GM21737 (cell line): Measurements from ENCODE around the gene ICAM3.
"Not testable (repeated sequence)": the region's sequence is repeated elsewhere in the genome, so short reads cannot be mapped to it uniquely, and the experiment has no call there.

ENCODE experiments used
- ATAC-seq: cut with Tn5 transposase; IDR thresholded peaks from one replicate; pipeline ENCODE4 v1.9.1; 2021; ENCODE audit warnings: mild to moderate bottlenecking, moderate library complexity; ENCODE audit not compliant: unreplicated experiment

Gene ICAM3

GRCh38 chr19:10352764-10353671 is 13.6 kb upstream of the ICAM3 start:
- ATAC-seq = no peak

- ATAC-seq = no peak
These were observed 7.1 kb upstream of the ICAM3 start for GRCh38 chr19:10346509-10346908.

GRCh38 chr19:10344780-10345179 is 5.4 kb upstream of the ICAM3 start:
- ATAC-seq = no peak

GRCh38 chr19:10343495-10343894 is 4.1 kb upstream of the ICAM3 start:
- ATAC-seq = no peak

GRCh38 chr19:10339977-10340376 is 553 bp upstream of the ICAM3 start:
- no peak for ATAC-seq

GRCh38 chr19:10338940-10339339 is 484 bp downstream of the ICAM3 start:
- no peak for ATAC-seq

- ATAC-seq = not testable (repeated sequence)
These were observed 2.7 kb downstream of the ICAM3 start for GRCh38 chr19:10336725-10337124.

GRCh38 chr19:10335352-10335985 is 4.0 kb downstream of the ICAM3 start:
- no peak for ATAC-seq

GRCh38 chr19:10334588-10335351 is 4.7 kb downstream of the ICAM3 start:
- ATAC-seq = no peak

- ATAC-seq = peak; percentile 1
These were observed 5.5 kb downstream of the ICAM3 start for GRCh38 chr19:10333758-10334587.

- peak; percentile 79 for ATAC-seq
These were observed 6.3 kb downstream of the ICAM3 start, which contains the start of gene RAVER1 for GRCh38 chr19:10332965-10333757. TSS of gene RAVER1 (minus strand) at chr19:10333529. CDS start at chr19:10333507, 22 bp downstream.

GRCh38 chr19:10332158-10332964 is 7.1 kb downstream of the ICAM3 start:
- no peak for ATAC-seq

- ATAC-seq = no peak
These were observed 9.9 kb downstream of the ICAM3 start for GRCh38 chr19:10329555-10329954.

- no peak for ATAC-seq
These were observed 10.6 kb downstream of the ICAM3 start for GRCh38 chr19:10328558-10329429.

GRCh38 chr19:10327793-10328192 is 11.6 kb downstream of the ICAM3 start:
- ATAC-seq = no peak

- ATAC-seq = no peak
These were observed 13.7 kb downstream of the ICAM3 start for GRCh38 chr19:10325732-10326131.

- no peak for ATAC-seq
These were observed 17.3 kb downstream of the ICAM3 start for GRCh38 chr19:10321874-10322835.
